Measurements from ENCODE around the gene LRRC37A3.

GRCh38 chr17:64936117-64936516, 16.8 kb upstream of the LRRC37A3 start:
- TF ChIP-seq CTCF (IDR thresholded peaks at IDR 0.05; ENCODE audit: insufficient read depth, low read depth, low read length) (no peak), EZH2 (IDR thresholded peaks at IDR 0.05; ENCODE audit: insufficient read depth, low read length) (no peak)

Measured in astrocyte (in vitro differentiated cells and primary cell).